Fibroblast of skin of left quadriceps (primary cell): ENCODE measurements around the gene GREB1.
"Not testable (repeated sequence)": the region's sequence is repeated elsewhere in the genome, so short reads cannot be mapped to it uniquely, and the experiment has no call there.

ENCODE experiments used
- DNase-seq, 2 experiments: peaks; one replicate each; pipeline ENCODE4 v3.0.0-alpha.2; 2013; ENCODE audit warnings: low read depth in 2 of 2

GREB1 gene

GRCh38 chr2:11637546-11637945 is 103.7 kb downstream of the GREB1 start:
- no peak for DNase-seq

- DNase-seq, result no peak
Measured at GRCh38 chr2:11639503-11639902, 105.7 kb downstream of the GREB1 start.

GRCh38 chr2:11640132-11640531 is 106.3 kb downstream of the GREB1 start:
- no peak for DNase-seq

- DNase-seq, result no peak
Measured at GRCh38 chr2:11642972-11643371, 109.1 kb downstream of the GREB1 start.

GRCh38 chr2:11644293-11644692 is 110.4 kb downstream of the GREB1 start:
- DNase-seq, result no peak

GRCh38 chr2:11646530-11646929 is 112.7 kb downstream of the GREB1 start:
- no peak for DNase-seq

- DNase-seq, result no peak
Measured at GRCh38 chr2:11647834-11648600, 114.2 kb downstream of the GREB1 start.

- DNase-seq, result no peak
Measured at GRCh38 chr2:11649093-11649492, 115.2 kb downstream of the GREB1 start.

- DNase-seq, result no peak
Measured at GRCh38 chr2:11651856-11652548, 118.2 kb downstream of the GREB1 start.

GRCh38 chr2:11652553-11652952 is 118.7 kb downstream of the GREB1 start:
- DNase-seq, result no peak

- no peak for DNase-seq
Measured at GRCh38 chr2:11655495-11655894, 121.7 kb downstream of the GREB1 start.

GRCh38 chr2:11656252-11656651 is 122.4 kb downstream of the GREB1 start:
- no peak for DNase-seq

GRCh38 chr2:11656671-11657101 is 122.8 kb downstream of the GREB1 start:
- no peak for DNase-seq

GRCh38 chr2:11657195-11657594 is 123.3 kb downstream of the GREB1 start:
- DNase-seq, result no peak

GRCh38 chr2:11657646-11658045 is 123.8 kb downstream of the GREB1 start:
- no peak for DNase-seq

- DNase-seq, result no peak
Measured at GRCh38 chr2:11658208-11659114, 124.6 kb downstream of the GREB1 start.

GRCh38 chr2:11659115-11659475 is 125.2 kb downstream of the GREB1 start:
- DNase-seq, result no peak

- DNase-seq, result no peak
Measured at GRCh38 chr2:11659851-11660250, 126.0 kb downstream of the GREB1 start.

- DNase-seq, result not testable (repeated sequence)
Measured at GRCh38 chr2:11660396-11660795, 126.6 kb downstream of the GREB1 start.

- no peak for DNase-seq
Measured at GRCh38 chr2:11661891-11662435, 128.1 kb downstream of the GREB1 start.

- DNase-seq, result no peak
Measured at GRCh38 chr2:11662882-11663281, 129.0 kb downstream of the GREB1 start.

GRCh38 chr2:11663427-11663826 is 129.6 kb downstream of the GREB1 start:
- no peak for DNase-seq
